K562 (cell line): ENCODE data around the gene PTPRB. TPM values are rescaled to one million over a fixed set of nuclear protein-coding genes. Genes with fewer than 3 reads are reported as not detected.
A peak's percentile ranks its signal among the peaks of the same experiment; 100 is the strongest.

Source experiments
- ATF6 ChIP-seq: sonication (generic); formaldehyde crosslinking; IDR thresholded peaks from 2 replicates; pipeline ENCODE4 v1.4.0; 2020; ENCODE audit warnings: mild to moderate bottlenecking, missing genetic modification reagents
- CC2D1A ChIP-seq: fragments of 450-650 bp; IDR thresholded peaks from 2 replicates; pipeline ENCODE4 v1.6.1; 2017; ENCODE audit warnings: mild to moderate bottlenecking
- ETS1 ChIP-seq: conservative IDR thresholded peaks from 2 replicates; pipeline ENCODE4 v1.6.1; 2011; ENCODE audit warnings: low read depth, mild to moderate bottlenecking, low read length; ENCODE audit not compliant: control insufficient read depth
- IRF9 ChIP-seq: fragments of 450-650 bp; IDR thresholded peaks from 2 replicates; pipeline ENCODE4 v1.6.1; 2016; ENCODE audit warnings: missing biosample characterization, missing genetic modification characterization
- SFPQ ChIP-seq: fragments of 200-400 bp; formaldehyde crosslinking; IDR thresholded peaks from 2 replicates; pipeline ENCODE4 v1.6.1; 2017; ENCODE audit warnings: mild to moderate bottlenecking, low read depth, low read length, moderate library complexity
- SIX5 ChIP-seq, 2 experiments: IDR thresholded peaks; 2 replicates each; pipeline ENCODE4 v1.6.1; 2011; ENCODE audit warnings: low read length in 2 of 2, borderline replicate concordance in 1 of 2, low read depth in 1 of 2, mild to moderate bottlenecking in 1 of 2, moderate library complexity in 1 of 2; ENCODE audit not compliant: insufficient read depth in 1 of 2
- SMAD3 ChIP-seq: fragments of 450-650 bp; formaldehyde crosslinking; conservative IDR thresholded peaks from 2 replicates; pipeline ENCODE4 v1.4.0; 2020; ENCODE audit warnings: mild to moderate bottlenecking
- SMC3 ChIP-seq: conservative IDR thresholded peaks from 2 replicates; pipeline ENCODE4 v1.6.1; 2011; ENCODE audit warnings: low read depth, low read length, improper control_type of control experiment; ENCODE audit not compliant: insufficient read depth
- TAL1 ChIP-seq: fragments of 450-650 bp; IDR thresholded peaks from 2 replicates; pipeline ENCODE4 v1.6.1; 2016; ENCODE audit warnings: mild to moderate bottlenecking
- ZBTB17 ChIP-seq: fragments of 450-650 bp; formaldehyde crosslinking; IDR thresholded peaks from 2 replicates; pipeline ENCODE4 v1.4.0; 2020; ENCODE audit warnings: mild to moderate bottlenecking
- ZBTB26 ChIP-seq: fragments of 450-650 bp; formaldehyde crosslinking; IDR thresholded peaks from 2 replicates; pipeline ENCODE4 v1.4.0; 2022; ENCODE audit warnings: missing genetic modification characterization
- ZNF175 ChIP-seq: fragments of 200-800 bp; sonication (Bioruptor generic); IDR thresholded peaks from 2 replicates; pipeline ENCODE4 v1.6.1; 2016; ENCODE audit warnings: low read depth, mild to moderate bottlenecking, missing genetic modification characterization, missing compliant biosample characterization
- ZNF232 ChIP-seq: sonication (generic); formaldehyde crosslinking; IDR thresholded peaks from 2 replicates; pipeline ENCODE4 v1.8.0; 2022; ENCODE audit warnings: mild to moderate bottlenecking, missing genetic modification reagents
- ZNF436 ChIP-seq: fragments of 250-450, 450-650 bp; sonication (Bioruptor Pico); formaldehyde crosslinking; IDR thresholded peaks from 2 replicates; pipeline ENCODE4 v1.7.0; 2020; ENCODE audit warnings: mild to moderate bottlenecking
- ZNF77 ChIP-seq: fragments of 250-450 bp; sonication (Bioruptor Pico); IDR thresholded peaks from 2 replicates; pipeline ENCODE4 v1.5.0; 2020
- polyA plus RNA-seq, 8 experiments: library from polyadenylated mRNA; depleted of rRNA in 4 of 8; stranded (reverse) in 5 of 8; unstranded in 3 of 8; fragments of >200 nt; fragmentation: Nextera tagmentation in 2 of 8; fragmentation: Illumina TruSeq in 1 of 8; extraction: Ambion mirVana in 2 of 8; extraction: Trizol in 1 of 8; gene quantifications; 2 replicates each; pipeline versions ENCODE4 v1.2.1 to v1.2.3, GENCODE V29; 2011 to 2014; ENCODE audit warnings: inconsistent platforms in 1 of 8, missing spikeins in 1 of 8
- total RNA-seq, 7 experiments: library from RNA; depleted of rRNA in 6 of 7; stranded (reverse); fragments of >200 nt in 6 of 7; fragmentation: Illumina TruSeq in 2 of 7; extraction: Trizol in 2 of 7; gene quantifications; 2 replicates each; pipeline versions ENCODE4 v1.2.1 to v1.2.3, GENCODE V29; 2011 to 2021; ENCODE audit warnings: low replicate concordance in 1 of 7

PTPRB gene
- total and polyA plus RNA-seq, 9 of the 15 experiments (the other 6 are each of a cell fraction or from before 2014, with no cell fraction given), result 0.46 to 5.9 (median 3.1) TPM

- TF ChIP-seq ATF6 (CRISPR knock-in tag), result no peak
- TF ChIP-seq ZNF175 (CRISPR knock-in tag), result peak; percentile 26; the same call in 1 of the 2 replicates
- no peak for TF ChIP-seq SIX5 (IDR thresholded peaks at IDR 0.05; ENCODE audit: borderline replicate concordance in 1 of 2, insufficient read depth in 1 of 2, low read depth in 1 of 2, low read length in 2 of 2)
- no peak for TF ChIP-seq CC2D1A
- TF ChIP-seq ZNF436, result no peak
- TF ChIP-seq ZNF77 (CRISPR knock-in tag), result no peak
- no peak for TF ChIP-seq SFPQ
- TF ChIP-seq TAL1, result no peak; the same call in 1 of the 2 replicates
- no peak for TF ChIP-seq ZNF232
- TF ChIP-seq IRF9 (tag), result no peak
- no peak for TF ChIP-seq SMC3
- no peak for TF ChIP-seq ETS1
- 0 out of 2 replicates have a peak, but pooled peaks have one; percentile 26 for TF ChIP-seq SMAD3 (CRISPR knock-in tag)
- TF ChIP-seq ZBTB26 (CRISPR knock-in tag), result no peak
- peak; percentile 61; the same call in 1 of the 2 replicates for TF ChIP-seq ZBTB17 (CRISPR knock-in tag)
Observed at GRCh38 chr12:70660620-70661219, 23.5 kb upstream of the PTPRB start (continued).
